Spleen (tissue), 11 donors: ENCODE measurements around the gene CAPN9. TPM values are rescaled to one million over a fixed set of nuclear protein-coding genes. Genes with fewer than 3 reads are reported as not detected.

Source experiments
- DNase-seq: peaks from one replicate; pipeline ENCODE4 v3.0.0-alpha.2; 2020
- H3K27ac ChIP-seq, 8 donors: fragments of 200-600 bp; sonication (generic) in 7 of 8; 1 replicate in 4 of 8; 2 replicates in 4 of 8; pipeline versions ENCODE4 v1.5.0 to v1.8.0; 2016 to 2021; ENCODE audit warnings: inconsistent platforms in 4 of 8, mild to moderate bottlenecking in 4 of 8, moderate library complexity in 1 of 8
- H3K27me3 ChIP-seq, 7 donors: fragments of 200-600 bp; sonication (generic) in 6 of 7; replicated peaks in 1 of 7; 1 replicate in 4 of 7; 2 replicates in 3 of 7; pipeline versions ENCODE4 v1.5.0 to v1.8.0; 2016 to 2021; ENCODE audit warnings: inconsistent platforms in 3 of 7, mild to moderate bottlenecking in 1 of 7
- H3K36me3 ChIP-seq, 6 donors: fragments of 200-600 bp; sonication (generic) in 5 of 6; 1 replicate in 4 of 6; 2 replicates in 2 of 6; pipeline versions ENCODE4 v1.5.0 to v1.8.0; 2016 to 2021; ENCODE audit warnings: inconsistent platforms in 2 of 6
- H3K4me1 ChIP-seq, 6 donors: fragments of 200-600 bp; sonication (generic) in 5 of 6; 1 replicate in 3 of 6; 2 replicates in 3 of 6; pipeline versions ENCODE4 v1.5.0 to v1.8.0; 2016 to 2021; ENCODE audit warnings: inconsistent platforms in 3 of 6
- H3K4me3 ChIP-seq, 8 donors: fragments of 200-600 bp; sonication (generic) in 7 of 8; 1 replicate in 4 of 8; 2 replicates in 4 of 8; pipeline versions ENCODE4 v1.5.0 to v1.8.0; 2016 to 2021; ENCODE audit warnings: inconsistent platforms in 4 of 8, mild to moderate bottlenecking in 4 of 8, moderate library complexity in 2 of 8
- H3K9me3 ChIP-seq, 8 donors: fragments of 200-600 bp; sonication (generic) in 7 of 8; 1 replicate in 4 of 8; 2 replicates in 4 of 8; pipeline versions ENCODE4 v1.5.0 to v1.8.0; 2016 to 2021; ENCODE audit warnings: inconsistent platforms in 4 of 8
- CTCF ChIP-seq, 11 experiments: fragments of 200-600 bp in 7 of 11; fragments of 450-650 bp in 4 of 11; sonication (generic) in 4 of 11; IDR thresholded peaks in 8 of 11; conservative IDR thresholded peaks in 3 of 11; 1 replicate in 7 of 11; 2 replicates in 4 of 11; pipeline versions ENCODE4 v1.4.0 to v1.8.0; 2016 to 2021; ENCODE audit warnings: antibody characterized with exemption in 11 of 11, inconsistent platforms in 4 of 11, mild to moderate bottlenecking in 1 of 11
- POLR2A ChIP-seq, 3 donors: fragments of 450-650 bp; IDR thresholded peaks; one replicate each; pipeline ENCODE4 v1.5.1; 2017; ENCODE audit warnings: antibody characterized with exemption in 3 of 3, mild to moderate bottlenecking in 1 of 3
- POLR2AphosphoS5 ChIP-seq, 3 donors: sonication (generic); formaldehyde crosslinking; IDR thresholded peaks; one replicate each; pipeline ENCODE4 v1.5.1; 2017; ENCODE audit warnings: antibody characterized with exemption in 3 of 3
- WGBS, 5 donors: extraction: QIAGEN DNeasy Blood & Tissue Kit in 3 of 5; methylation state at CpG; one replicate each; pipeline versions ENCODE4 v1.1.5 to v1.1.7; 2013 to 2018; 5-methylcytosine and 5-hydroxymethylcytosine counted together
- intact Hi-C: fragments of 100-400 bp; cut with DNase I; formaldehyde crosslinking; loops from one replicate; pipeline ENCODE4 v1.15.0; 2023; ENCODE audit warnings: low total_unique reads
- polyA plus RNA-seq, 3 donors: library from polyadenylated mRNA; stranded (reverse); fragments of 200-250 nt; gene quantifications; one replicate each; pipeline ENCODE4 v1.2.1, GENCODE V29; 2013
- total RNA-seq, 7 donors: library from RNA; depleted of rRNA in 3 of 7; stranded (reverse); fragments of >200 nt in 3 of 7; fragmentation: NEBNext Ultra II Directional in 4 of 7; extraction: Animal tissue kit (Norgen Biotek cat#: 25700) in 4 of 7; gene quantifications; one replicate each; pipeline versions ENCODE4 v1.1.0 to v1.2.1, GENCODE V29; 2016 to 2021
- donor health status: healthy with polysubstance abuse.
- donor health status: DM: no; HTN: no; CAD: no; lungs with moderate emphysema.
- donor health status: DM: no; HTN: no; CAD: no.
- donor health status: Bipolar disorder and iron deficiency.
- donor health status: healthy.
- donor health status: DM: no; HTN: no; CAD: no.
- donor health status: DM: yes; HTN: yes; CAD: no.

CAPN9 gene
- total and polyA plus RNA-seq, 10 donors = 0.05 TPM; not detected in 9

GRCh38 chr1:230703679-230704385 is 43.4 kb upstream of the CAPN9 start:
- Histone ChIP-seq H3K4me3 (no peak overlapping the region), H3K9me3 (no peaks in the 10 kb centered on the region), H3K27me3 (peaks cover 0 to 6% (median 0%) of the 10 kb centered on the region in 7 donors), H3K4me1 (no peaks in the 10 kb centered on the region), H3K36me3 (no peaks in the 10 kb centered on the region), H3K27ac (no peak overlapping the region)
- TF ChIP-seq CTCF (IDR thresholded peaks at IDR 0.05 in 8 of 11, conservative IDR thresholded peaks at IDR 0.05 in 3 of 11) = no peak
- no peak for TF ChIP-seq POLR2A (IDR thresholded peaks at IDR 0.05)
- TF ChIP-seq POLR2AphosphoS5 (IDR thresholded peaks at IDR 0.05) = no peak
- no peak for DNase-seq
- intact Hi-C loops = no loop called here
- WGBS, 5 donors = 89 to 94% (median 90%) methylated on average over 6 to 8 of the region's 8 CpGs

- Histone ChIP-seq H3K4me3 (no peak overlapping the region), H3K4me1 (no peaks in the 10 kb centered on the region), H3K27ac (no peak overlapping the region), H3K9me3 (no peaks in the 10 kb centered on the region), H3K27me3 (peaks cover 0 to 6% (median 0%) of the 10 kb centered on the region in 7 donors), H3K36me3 (no peaks in the 10 kb centered on the region)
- DNase-seq = no peak
- 82 to 96% (median 88%) methylated on average over 7 of the region's 7 CpGs for WGBS, 5 donors
- intact Hi-C loops = no loop called here
- no peak for TF ChIP-seq POLR2A (IDR thresholded peaks at IDR 0.05)
- no peak for TF ChIP-seq POLR2AphosphoS5 (IDR thresholded peaks at IDR 0.05)
- no peak for TF ChIP-seq CTCF (IDR thresholded peaks at IDR 0.05 in 8 of 11, conservative IDR thresholded peaks at IDR 0.05 in 3 of 11)
These were observed 42.4 kb upstream of the CAPN9 start for GRCh38 chr1:230704830-230705229.

- no peak overlapping the region for H3K4me3 ChIP-seq
- no peak overlapping the region for H3K27ac ChIP-seq
- H3K4me1 ChIP-seq = no peaks in the 10 kb centered on the region
- 86 to 95% (median 90%) methylated on average over 17 to 18 of the region's 18 CpGs for WGBS, 5 donors
- intact Hi-C loops = no loop called here
- H3K27me3 ChIP-seq = peaks cover 0 to 6% (median 0%) of the 10 kb centered on the region in 7 donors
- TF ChIP-seq CTCF (IDR thresholded peaks at IDR 0.05 in 8 of 11, conservative IDR thresholded peaks at IDR 0.05 in 3 of 11) (no peak), POLR2A (IDR thresholded peaks at IDR 0.05) (no peak), POLR2AphosphoS5 (IDR thresholded peaks at IDR 0.05) (no peak)
- no peak for DNase-seq
- no peaks in the 10 kb centered on the region for H3K36me3 ChIP-seq
- no peaks in the 10 kb centered on the region for H3K9me3 ChIP-seq
These were observed 41.7 kb upstream of the CAPN9 start for GRCh38 chr1:230705289-230706019.

- Histone ChIP-seq H3K9me3 (no peaks in the 10 kb centered on the region), H3K27me3 (peaks cover 0 to 6% (median 0%) of the 10 kb centered on the region in 7 donors), H3K4me1 (no peaks in the 10 kb centered on the region), H3K4me3 (no peak overlapping the region), H3K27ac (no peak overlapping the region), H3K36me3 (no peaks in the 10 kb centered on the region)
- intact Hi-C loops = no loop called here
- WGBS, 5 donors = 77 to 92% (median 90%) methylated on average over 6 to 9 of the region's 9 CpGs
- no peak for DNase-seq
- TF ChIP-seq POLR2AphosphoS5 (IDR thresholded peaks at IDR 0.05) (no peak), POLR2A (IDR thresholded peaks at IDR 0.05) (no peak), CTCF (IDR thresholded peaks at IDR 0.05 in 8 of 11, conservative IDR thresholded peaks at IDR 0.05 in 3 of 11) (no peak)
These were observed 41.0 kb upstream of the CAPN9 start for GRCh38 chr1:230706020-230706699.
